ENCODE measurements around the gene PIGU. TPM values are rescaled to one million over a fixed set of nuclear protein-coding genes. Genes with fewer than 3 reads are reported as not detected.
A peak's percentile ranks its signal among the peaks of the same experiment; 100 is the strongest.

The PIGU gene
- total and polyA plus RNA-seq, 8 donors, result 17.0 to 38.6 (median 30.3) TPM

- peaks cover 0 to 46% of the 10 kb centered on the region in 2 donors for H3K36me3 ChIP-seq
These were observed 39.5 kb downstream of the PIGU start for GRCh38 chr20:34637245-34638038.

GRCh38 chr20:34636648-34637047 is 40.2 kb downstream of the PIGU start:
- Histone ChIP-seq H3K27ac (peak overlapping the region; percentile 9 to 40), H3K27me3 (no peaks in the 10 kb centered on the region)
- ATAC-seq, result no peak

More at GRCh38 chr20:34637245-34638038, 39.5 kb downstream of the PIGU start:
- Histone ChIP-seq H3K4me3 (no peak overlapping the region), H3K27me3 (no peaks in the 10 kb centered on the region), H3K9me3 (no peaks in the 10 kb centered on the region), H3K27ac (peak overlapping the region; percentile 9 to 40), H3K4me1 (peaks cover 0 to 6% of the 10 kb centered on the region in 2 donors)
- DNase-seq (no peak), ATAC-seq (peak; percentile 58)
- intact Hi-C loops (cut with DNase I), result no loop called here
- no peak for TF ChIP-seq CTCF (IDR thresholded peaks at IDR 0.05)

DNA sequence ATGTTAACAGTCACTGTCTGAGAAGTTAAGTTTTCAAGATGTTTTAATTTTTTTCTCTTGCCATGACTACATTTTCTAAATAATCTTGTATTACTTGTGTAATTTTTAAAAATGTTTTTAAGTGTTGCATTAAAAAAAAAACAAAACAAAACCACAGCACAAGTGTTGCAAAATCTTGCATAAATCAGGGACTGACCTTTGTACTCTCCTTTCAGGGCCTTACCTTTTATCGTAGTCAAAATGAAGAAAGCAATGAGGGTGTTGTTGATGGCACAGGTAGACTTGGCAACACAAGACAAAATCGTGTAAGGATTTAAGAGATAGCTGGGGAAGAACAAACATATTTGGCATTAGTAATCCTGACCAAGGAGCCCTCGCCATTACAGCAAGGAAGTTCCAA is 42.5 kb downstream of the PIGU start:
- DNase-seq (no peak), ATAC-seq (no peak)
- peaks cover 0 to 48% of the 10 kb centered on the region in 2 donors for H3K36me3 ChIP-seq
- no peak overlapping the region for H3K4me3 ChIP-seq
- H3K27me3 ChIP-seq, result no peaks in the 10 kb centered on the region
- no peaks in the 10 kb centered on the region for H3K9me3 ChIP-seq
- no peak for TF ChIP-seq CTCF (IDR thresholded peaks at IDR 0.05)
- no peak overlapping the region for H3K27ac ChIP-seq
- intact Hi-C loops (cut with DNase I), result no loop called here
- peaks cover 0 to 6% of the 10 kb centered on the region in 2 donors for H3K4me1 ChIP-seq

More at GRCh38 chr20:34636648-34637047, 40.2 kb downstream of the PIGU start:
- H3K36me3 ChIP-seq, result peaks cover 0 to 48% of the 10 kb centered on the region in 2 donors
- no peak overlapping the region for H3K4me3 ChIP-seq
- no peak for DNase-seq
- no peaks in the 10 kb centered on the region for H3K9me3 ChIP-seq
- peaks cover 0 to 6% of the 10 kb centered on the region in 2 donors for H3K4me1 ChIP-seq
- TF ChIP-seq CTCF (IDR thresholded peaks at IDR 0.05), result no peak
- intact Hi-C loops (cut with DNase I), result no loop called here

- Histone ChIP-seq H3K9me3 (no peaks in the 10 kb centered on the region), H3K4me1 (peaks cover 0 to 6% of the 10 kb centered on the region in 2 donors), H3K27me3 (no peaks in the 10 kb centered on the region), H3K27ac (no peak overlapping the region), H3K4me3 (no peak overlapping the region), H3K36me3 (peaks cover 0 to 48% of the 10 kb centered on the region in 2 donors)
- DNase-seq, result no peak
- no peak for TF ChIP-seq CTCF (IDR thresholded peaks at IDR 0.05)
- ATAC-seq, result no peak
- intact Hi-C loops (cut with DNase I), result no loop called here
These were observed 43.9 kb downstream of the PIGU start for GRCh38 chr20:34632870-34633452.

- no peak for ATAC-seq
- no peak for DNase-seq
- TF ChIP-seq CTCF (IDR thresholded peaks at IDR 0.05), result no peak
- Histone ChIP-seq H3K27me3 (no peaks in the 10 kb centered on the region), H3K9me3 (no peaks in the 10 kb centered on the region), H3K27ac (no peak overlapping the region), H3K36me3 (peaks cover 0 to 26% of the 10 kb centered on the region in 2 donors), H3K4me1 (no peaks in the 10 kb centered on the region), H3K4me3 (no peak overlapping the region)
- intact Hi-C loops (cut with DNase I), result no loop called here
These were observed 47.0 kb downstream of the PIGU start for GRCh38 chr20:34629904-34630303.
